Activated CD4-positive, alpha-beta T cell treated with anti-CD3 and anti-CD28 coated beads, Interleukin-2, amount 50 U/mL, for 16 hours (primary cell): Measurements from ENCODE around the gene RALY.

Experiments
- DNase-seq: peaks from one replicate; pipeline ENCODE4 v3.0.0-alpha.2; 2020

RALY gene

GRCh38 chr20:34052414-34052813 is 58.7 kb downstream of the RALY start:
- DNase-seq, result no peak

GRCh38 chr20:34055290-34055689 is 61.6 kb downstream of the RALY start:
- DNase-seq, result no peak

GRCh38 chr20:34058831-34059230 is 65.1 kb downstream of the RALY start:
- peak; percentile 16 for DNase-seq

GRCh38 chr20:34060970-34061369 is 67.3 kb downstream of the RALY start:
- DNase-seq, result no peak

- DNase-seq, result no peak
Observed at GRCh38 chr20:34061695-34062094, 68.0 kb downstream of the RALY start.

- no peak for DNase-seq
Observed at GRCh38 chr20:34062570-34063482, 69.1 kb downstream of the RALY start.

GRCh38 chr20:34064286-34064685 is 70.6 kb downstream of the RALY start:
- no peak for DNase-seq

- no peak for DNase-seq
Observed at GRCh38 chr20:34065260-34065659, 71.5 kb downstream of the RALY start.

- DNase-seq, result no peak
Observed at GRCh38 chr20:34066476-34067090, 72.9 kb downstream of the RALY start.

- DNase-seq, result no peak
Observed at GRCh38 chr20:34068001-34068400, 74.3 kb downstream of the RALY start.

GRCh38 chr20:34069341-34070078 is 75.8 kb downstream of the RALY start:
- peak; percentile 52 for DNase-seq

- DNase-seq, result no peak
Observed at GRCh38 chr20:34070079-34070439, 76.3 kb downstream of the RALY start.

- no peak for DNase-seq
Observed at GRCh38 chr20:34070859-34071258, 77.1 kb downstream of the RALY start.

- no peak for DNase-seq
Observed at GRCh38 chr20:34072076-34072475, 78.4 kb downstream of the RALY start.

- DNase-seq, result no peak
Observed at GRCh38 chr20:34072778-34073177, 79.1 kb downstream of the RALY start.

GRCh38 chr20:34074101-34074760 is 80.5 kb downstream of the RALY start:
- peak; percentile 25 for DNase-seq

- no peak for DNase-seq
Observed at GRCh38 chr20:34075647-34076046, 81.9 kb downstream of the RALY start.

- DNase-seq, result no peak
Observed at GRCh38 chr20:34076952-34077351, 83.2 kb downstream of the RALY start.

- no peak for DNase-seq
Observed at GRCh38 chr20:34078540-34078939, 84.8 kb downstream of the RALY start.

- no peak for DNase-seq
Observed at GRCh38 chr20:34079818-34080217, 86.1 kb downstream of the RALY start.

- DNase-seq, result no peak
Observed at GRCh38 chr20:34082232-34082887, 88.6 kb downstream of the RALY start.

- DNase-seq, result no peak
Observed at GRCh38 chr20:34083137-34083536, 89.4 kb downstream of the RALY start.

- no peak for DNase-seq
Observed at GRCh38 chr20:34083781-34084180, 90.1 kb downstream of the RALY start.
